IPS-NIHi11 (cell line): ENCODE data around the gene WASF2.

Experiments
- DNase-seq: peaks from one replicate; pipeline ENCODE4 v3.0.0; 2012; ENCODE audit warnings: mixed read lengths, low spot score

The WASF2 gene

GRCh38 chr1:27377760-27378495 lies 112.0 kb downstream of the WASF2 start:
- no peak for DNase-seq

- DNase-seq, result no peak
Measured at GRCh38 chr1:27374362-27375086, 115.4 kb downstream of the WASF2 start, which contains the start of gene FCN3. Gene FCN3, minus strand, starts transcription at chr1:27374824. Its CDS starts 6 bp downstream, at chr1:27374818.

GRCh38 chr1:27372808-27373690 lies 116.9 kb downstream of the WASF2 start:
- DNase-seq, result peak; percentile 76

- DNase-seq, result no peak
Measured at GRCh38 chr1:27372022-27372807, 117.8 kb downstream of the WASF2 start.

- DNase-seq, result no peak
Measured at GRCh38 chr1:27368869-27369582, 120.9 kb downstream of the WASF2 start.

- no peak for DNase-seq
Measured at GRCh38 chr1:27367160-27367650, 122.8 kb downstream of the WASF2 start.

- peak; percentile 85 for DNase-seq
Measured at GRCh38 chr1:27366411-27367159, 123.4 kb downstream of the WASF2 start, which contains the start of gene MAP3K6. Gene MAP3K6, minus strand, starts transcription at chr1:27366961. Its CDS starts 364 bp downstream, at chr1:27366597.

GRCh38 chr1:27366113-27366410 lies 123.9 kb downstream of the WASF2 start:
- DNase-seq, result peak; percentile 75

- peak; percentile 89 for DNase-seq
Measured at GRCh38 chr1:27365372-27366112, 124.4 kb downstream of the WASF2 start.

- DNase-seq, result no peak
Measured at GRCh38 chr1:27364696-27365371, 125.1 kb downstream of the WASF2 start.

- DNase-seq, result no peak
Measured at GRCh38 chr1:27363766-27364695, 125.9 kb downstream of the WASF2 start.

GRCh38 chr1:27361553-27361952 lies 128.4 kb downstream of the WASF2 start:
- DNase-seq, result no peak

GRCh38 chr1:27361044-27361402 lies 128.9 kb downstream of the WASF2 start:
- DNase-seq, result no peak

- peak; percentile 79 for DNase-seq
Measured at GRCh38 chr1:27360159-27361043, 129.6 kb downstream of the WASF2 start.

GRCh38 chr1:27359822-27360158 lies 130.2 kb downstream of the WASF2 start:
- DNase-seq, result no peak

- no peak for DNase-seq
Measured at GRCh38 chr1:27358928-27359313, 131.0 kb downstream of the WASF2 start.
